SK-N-SH treated with all-trans-retinoic acid at 6 μM for 48 hours (cell line): Measurements from ENCODE around the gene PELI3.

Source experiments
- ATAC-seq: fragments of 200-7000 bp; cut with Tn5 transposase; 3 replicates; pipeline ENCODE4 v1.9.1; 2020; ENCODE audit warnings: mild to moderate bottlenecking, moderate library complexity
- ARNTL ChIP-seq: fragments of 450-650 bp; formaldehyde crosslinking; IDR thresholded peaks from 2 replicates; pipeline ENCODE4 v1.5.0; 2020; ENCODE audit warnings: low read depth, mild to moderate bottlenecking, moderate library complexity, borderline replicate concordance
- BACH2 ChIP-seq: fragments of 250-450 bp; sonication (Bioruptor Pico); IDR thresholded peaks from 2 replicates; pipeline ENCODE4 v1.9.0; 2021; ENCODE audit warnings: mild to moderate bottlenecking, borderline replicate concordance
- CREB5 ChIP-seq: fragments of 250-450 bp; sonication (Bioruptor Pico); IDR thresholded peaks from 2 replicates; pipeline ENCODE4 v1.5.1; 2020; ENCODE audit warnings: low read depth, mild to moderate bottlenecking, moderate library complexity
- CSDC2 ChIP-seq: fragments of 250-450 bp; sonication (Bioruptor Pico); IDR thresholded peaks from 2 replicates; pipeline ENCODE4 v1.5.0; 2020; ENCODE audit warnings: mild to moderate bottlenecking, moderate library complexity
- CSRNP3 ChIP-seq: fragments of 250-450 bp; sonication (Bioruptor Pico); IDR thresholded peaks from 2 replicates; pipeline ENCODE4 v1.5.1; 2021; ENCODE audit warnings: mild to moderate bottlenecking, moderate library complexity
- ESRRG ChIP-seq: fragments of 250-450 bp; sonication (Bioruptor Pico); IDR thresholded peaks from 2 replicates; pipeline ENCODE4 v1.6.1; 2021; ENCODE audit warnings: mild to moderate bottlenecking
- GLIS3 ChIP-seq: fragments of 250-450 bp; sonication (Bioruptor Pico); IDR thresholded peaks from 2 replicates; pipeline ENCODE4 v1.5.0; 2020; ENCODE audit warnings: mild to moderate bottlenecking, moderate library complexity
- ISL1 ChIP-seq: fragments of 250-450 bp; sonication (Bioruptor Pico); IDR thresholded peaks from 2 replicates; pipeline ENCODE4 v2.1.2; 2022; ENCODE audit warnings: mild to moderate bottlenecking, moderate library complexity
- OSR1 ChIP-seq: fragments of 250-450 bp; sonication (Bioruptor Pico); IDR thresholded peaks from 2 replicates; pipeline ENCODE4 v1.8.0; 2022; ENCODE audit warnings: moderate library complexity, mild to moderate bottlenecking, inconsistent platforms
- POU6F1 ChIP-seq: fragments of 250-450 bp; sonication (Bioruptor Pico); IDR thresholded peaks from 2 replicates; pipeline ENCODE4 v1.8.0; 2021; ENCODE audit warnings: low read depth, mild to moderate bottlenecking, moderate library complexity, borderline replicate concordance
- PPARA ChIP-seq: fragments of 250-450 bp; sonication (Bioruptor Pico); IDR thresholded peaks from 2 replicates; pipeline ENCODE4 v1.5.0; 2020; ENCODE audit warnings: mild to moderate bottlenecking, borderline replicate concordance
- RARB ChIP-seq: fragments of 250-450 bp; sonication (Bioruptor Pico); IDR thresholded peaks from 2 replicates; pipeline ENCODE4 v1.8.0; 2021; ENCODE audit warnings: mild to moderate bottlenecking, moderate library complexity
- SNAI2 ChIP-seq: fragments of 250-450 bp; sonication (Bioruptor Pico); IDR thresholded peaks from 2 replicates; pipeline ENCODE4 v1.5.0; 2020; ENCODE audit warnings: mild to moderate bottlenecking, moderate library complexity
- TCF4 ChIP-seq: fragments of 250-450 bp; sonication (Bioruptor Pico); IDR thresholded peaks from 2 replicates; pipeline ENCODE4 v1.8.0; 2021; ENCODE audit warnings: mild to moderate bottlenecking, moderate library complexity, borderline replicate concordance
- TOX ChIP-seq: fragments of 250-450 bp; sonication (Bioruptor Pico); IDR thresholded peaks from 2 replicates; pipeline ENCODE4 v1.8.0; 2021; ENCODE audit warnings: mild to moderate bottlenecking, moderate library complexity, borderline replicate concordance
- ZC3H10 ChIP-seq: fragments of 250-450 bp; sonication (Bioruptor Pico); IDR thresholded peaks from 2 replicates; pipeline ENCODE4 v1.5.1; 2021; ENCODE audit warnings: mild to moderate bottlenecking, moderate library complexity
- ZFP30 ChIP-seq: fragments of 450-650 bp; formaldehyde crosslinking; IDR thresholded peaks from 2 replicates; pipeline ENCODE4 v1.5.0; 2022; ENCODE audit warnings: mild to moderate bottlenecking, moderate library complexity
- ZNF565 ChIP-seq: fragments of 450-650 bp; formaldehyde crosslinking; conservative IDR thresholded peaks from 2 replicates; pipeline ENCODE4 v1.5.0; 2020; ENCODE audit warnings: low read depth, mild to moderate bottlenecking, moderate library complexity
- ZNF70 ChIP-seq: fragments of 450-650 bp; formaldehyde crosslinking; IDR thresholded peaks from 2 replicates; pipeline ENCODE4 v1.5.0; 2020; ENCODE audit warnings: mild to moderate bottlenecking, moderate library complexity
- ZNF8 ChIP-seq: fragments of 450-650 bp; formaldehyde crosslinking; IDR thresholded peaks from 2 replicates; pipeline ENCODE4 v1.5.0; 2020; ENCODE audit warnings: mild to moderate bottlenecking, moderate library complexity
- TF ChIP-seq, protein P1 (sequence below): fragments of 250-450 bp; sonication (Bioruptor Pico); IDR thresholded peaks from 2 replicates; pipeline ENCODE4 v1.5.0; 2020; ENCODE audit warnings: mild to moderate bottlenecking, moderate library complexity

PELI3 gene

DNA sequence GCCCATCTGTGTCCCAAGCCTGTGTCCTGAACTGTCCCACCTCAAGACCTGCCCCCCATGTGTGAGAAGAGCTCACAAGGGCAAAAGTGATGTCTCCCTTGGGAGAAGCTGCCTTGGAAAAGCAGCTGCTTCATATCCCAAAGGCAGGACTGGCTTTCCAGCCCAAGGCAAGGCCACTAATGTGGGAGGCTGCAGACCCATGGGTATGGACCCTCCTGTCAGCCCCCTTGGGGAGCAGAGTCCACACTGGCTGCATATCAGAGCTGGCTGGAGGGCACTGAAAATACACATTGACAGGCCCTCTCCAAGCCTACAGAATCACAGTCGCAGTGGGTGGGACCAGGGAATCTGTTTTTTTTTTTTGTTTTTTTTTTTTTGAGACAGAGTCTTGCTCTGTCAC is 2.7 kb downstream of the PELI3 start:
- ATAC-seq = no peak

GRCh38 chr11:66470015-66470414 is 3.3 kb downstream of the PELI3 start:
- TF ChIP-seq ESRRG (CRISPR knock-in tag) = no peak
- TF ChIP-seq POU6F1 (CRISPR knock-in tag) = no peak
- TF ChIP-seq OSR1 = no peak
- TF ChIP-seq RARB (CRISPR knock-in tag) = no peak
- TF ChIP-seq ZNF70 (CRISPR knock-in tag) = no peak
- TF ChIP-seq BACH2 = no peak
- TF ChIP-seq CSRNP3 (CRISPR knock-in tag) = no peak
- TF ChIP-seq CREB5 (CRISPR knock-in tag) = no peak
- ATAC-seq = no peak

More for the DNA sequence above, 2.7 kb downstream of the PELI3 start:
- TF ChIP-seq CSRNP3 (CRISPR knock-in tag) (no peak), ZNF8 (CRISPR knock-in tag) (no peak), OSR1 (no peak), ZNF565 (CRISPR knock-in tag) (no peak), SNAI2 (CRISPR knock-in tag) (no peak), BACH2 (no peak), CSDC2 (CRISPR knock-in tag) (no peak), RARB (CRISPR knock-in tag) (no peak), POU6F1 (CRISPR knock-in tag) (no peak), ZNF70 (CRISPR knock-in tag) (no peak), ISL1 (CRISPR knock-in tag) (no peak), CREB5 (CRISPR knock-in tag) (no peak), TCF4 (CRISPR knock-in tag) (no peak), GLIS3 (CRISPR knock-in tag) (no peak)
- TF ChIP-seq, protein P1, sequence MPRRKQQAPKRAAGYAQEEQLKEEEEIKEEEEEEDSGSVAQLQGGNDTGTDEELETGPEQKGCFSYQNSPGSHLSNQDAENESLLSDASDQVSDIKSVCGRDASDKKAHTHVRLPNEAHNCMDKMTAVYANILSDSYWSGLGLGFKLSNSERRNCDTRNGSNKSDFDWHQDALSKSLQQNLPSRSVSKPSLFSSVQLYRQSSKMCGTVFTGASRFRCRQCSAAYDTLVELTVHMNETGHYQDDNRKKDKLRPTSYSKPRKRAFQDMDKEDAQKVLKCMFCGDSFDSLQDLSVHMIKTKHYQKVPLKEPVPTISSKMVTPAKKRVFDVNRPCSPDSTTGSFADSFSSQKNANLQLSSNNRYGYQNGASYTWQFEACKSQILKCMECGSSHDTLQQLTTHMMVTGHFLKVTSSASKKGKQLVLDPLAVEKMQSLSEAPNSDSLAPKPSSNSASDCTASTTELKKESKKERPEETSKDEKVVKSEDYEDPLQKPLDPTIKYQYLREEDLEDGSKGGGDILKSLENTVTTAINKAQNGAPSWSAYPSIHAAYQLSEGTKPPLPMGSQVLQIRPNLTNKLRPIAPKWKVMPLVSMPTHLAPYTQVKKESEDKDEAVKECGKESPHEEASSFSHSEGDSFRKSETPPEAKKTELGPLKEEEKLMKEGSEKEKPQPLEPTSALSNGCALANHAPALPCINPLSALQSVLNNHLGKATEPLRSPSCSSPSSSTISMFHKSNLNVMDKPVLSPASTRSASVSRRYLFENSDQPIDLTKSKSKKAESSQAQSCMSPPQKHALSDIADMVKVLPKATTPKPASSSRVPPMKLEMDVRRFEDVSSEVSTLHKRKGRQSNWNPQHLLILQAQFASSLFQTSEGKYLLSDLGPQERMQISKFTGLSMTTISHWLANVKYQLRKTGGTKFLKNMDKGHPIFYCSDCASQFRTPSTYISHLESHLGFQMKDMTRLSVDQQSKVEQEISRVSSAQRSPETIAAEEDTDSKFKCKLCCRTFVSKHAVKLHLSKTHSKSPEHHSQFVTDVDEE = no peak

DNA sequence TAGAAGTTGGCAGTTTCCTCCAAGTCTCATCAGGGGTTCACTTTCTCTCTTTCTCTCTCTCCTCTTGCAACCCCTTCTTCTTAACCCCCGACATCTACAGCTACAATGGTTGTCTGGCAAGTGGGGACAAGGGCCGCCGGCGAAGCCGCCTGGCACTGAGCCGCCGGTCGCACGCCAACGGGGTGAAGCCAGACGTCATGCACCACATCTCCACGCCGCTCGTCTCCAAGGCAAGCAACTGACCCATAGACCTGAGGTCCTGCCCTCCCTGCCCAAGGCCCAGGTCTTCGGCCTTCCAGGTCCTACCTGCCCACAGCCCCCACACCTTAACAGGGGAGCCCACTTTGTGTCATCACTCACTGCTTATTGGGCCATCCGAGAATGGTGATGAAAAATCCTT is 4.4 kb downstream of the PELI3 start:
- ATAC-seq = no peak
- TF ChIP-seq SNAI2 (CRISPR knock-in tag) = no peak
- TF ChIP-seq ARNTL (CRISPR knock-in tag) = no peak
- no peak for TF ChIP-seq TOX (CRISPR knock-in tag)
- TF ChIP-seq ZC3H10 (CRISPR knock-in tag) = no peak
- TF ChIP-seq PPARA (CRISPR knock-in tag) = no peak
- no peak for TF ChIP-seq BACH2
- TF ChIP-seq ZNF565 (CRISPR knock-in tag) = no peak
- no peak for TF ChIP-seq ZNF8 (CRISPR knock-in tag)
- no peak for TF ChIP-seq ZFP30 (CRISPR knock-in tag)
- no peak for TF ChIP-seq ESRRG (CRISPR knock-in tag)
- no peak for TF ChIP-seq OSR1
- no peak for TF ChIP-seq ZNF70 (CRISPR knock-in tag)
- TF ChIP-seq CSRNP3 (CRISPR knock-in tag) = no peak
- TF ChIP-seq GLIS3 (CRISPR knock-in tag) = no peak
- no peak for TF ChIP-seq POU6F1 (CRISPR knock-in tag)
- TF ChIP-seq ISL1 (CRISPR knock-in tag) = no peak
